Inflammatory macrophage treated with lipopolysaccharide for 1 hour (primary cell): ENCODE measurements around the gene CYP26A1.
"Not testable (repeated sequence)": the region's sequence is repeated elsewhere in the genome, so short reads cannot be mapped to it uniquely, and the experiment has no call there.

Experiments used
- DNase-seq, 2 donors: peaks; one replicate each; pipeline ENCODE4 v3.0.0-alpha.2; 2020 to 2022

CYP26A1 gene

GRCh38 chr10:93081834-93082233 lies 8.1 kb downstream of the CYP26A1 start:
- no peak for DNase-seq

GRCh38 chr10:93083743-93084539 lies 10.2 kb downstream of the CYP26A1 start:
- DNase-seq: no peak

GRCh38 chr10:93085272-93085859 lies 11.7 kb downstream of the CYP26A1 start:
- no peak for DNase-seq

- no peak for DNase-seq
Measured at GRCh38 chr10:93086289-93086688, 12.6 kb downstream of the CYP26A1 start.

GRCh38 chr10:93087846-93088245 lies 14.2 kb downstream of the CYP26A1 start:
- no peak for DNase-seq

GRCh38 chr10:93088466-93088865 lies 14.8 kb downstream of the CYP26A1 start:
- no peak for DNase-seq

- peak in 1 of 2 donors; percentile 26 for DNase-seq
Measured at GRCh38 chr10:93090619-93091018, 16.9 kb downstream of the CYP26A1 start.

- no peak for DNase-seq
Measured at GRCh38 chr10:93091960-93092359, 18.3 kb downstream of the CYP26A1 start.

- no peak for DNase-seq
Measured at GRCh38 chr10:93095225-93095624, 21.5 kb downstream of the CYP26A1 start.

GRCh38 chr10:93096901-93097300 lies 23.2 kb downstream of the CYP26A1 start:
- DNase-seq: no peak

GRCh38 chr10:93097386-93097785 lies 23.7 kb downstream of the CYP26A1 start:
- no peak for DNase-seq

GRCh38 chr10:93098816-93099215 lies 25.1 kb downstream of the CYP26A1 start:
- DNase-seq: no peak

- DNase-seq: no peak
Measured at GRCh38 chr10:93099670-93100069, 26.0 kb downstream of the CYP26A1 start.

GRCh38 chr10:93101148-93101547 lies 27.5 kb downstream of the CYP26A1 start:
- not testable (repeated sequence) for DNase-seq

- no peak for DNase-seq
Measured at GRCh38 chr10:93103953-93104352, 30.3 kb downstream of the CYP26A1 start.

- no peak for DNase-seq
Measured at GRCh38 chr10:93106631-93107072, 33.0 kb downstream of the CYP26A1 start.

- no peak for DNase-seq
Measured at GRCh38 chr10:93110472-93111146, 36.9 kb downstream of the CYP26A1 start.

GRCh38 chr10:93113042-93113441 lies 39.3 kb downstream of the CYP26A1 start:
- no peak for DNase-seq

- DNase-seq: peak; percentile 23 to 68
Measured at GRCh38 chr10:93115661-93116383, 42.1 kb downstream of the CYP26A1 start.

GRCh38 chr10:93121311-93121710 lies 47.6 kb downstream of the CYP26A1 start:
- no peak for DNase-seq

- DNase-seq: no peak
Measured at GRCh38 chr10:93123766-93124165, 50.1 kb downstream of the CYP26A1 start.

- DNase-seq: no peak
Measured at GRCh38 chr10:93124580-93125318, 51.1 kb downstream of the CYP26A1 start.
